Fibroblast of lung (primary cell): Measurements from ENCODE around the gene DHX58. TPM values are rescaled to one million over a fixed set of nuclear protein-coding genes. Genes with fewer than 3 reads are reported as not detected.
A peak's percentile ranks its signal among the peaks of the same experiment; 100 is the strongest.

Experiments used
- DNase-seq, 2 donors: peaks; one replicate each; pipeline versions ENCODE4 v3.0.0 to v3.0.0-alpha.2; 2010; ENCODE audit warnings: low read depth in 2 of 2
- H2AFZ ChIP-seq: 2 replicates; pipeline ENCODE4 v1.5.1; 2012; ENCODE audit warnings: low read length, control low read depth, inconsistent platforms
- H3K27ac ChIP-seq: 2 replicates; pipeline ENCODE4 v1.5.1; 2011; ENCODE audit warnings: low read length, control low read depth; ENCODE audit not compliant: insufficient read depth
- H3K27me3 ChIP-seq: 2 replicates; pipeline ENCODE4 v1.5.1; 2011; ENCODE audit warnings: mild to moderate bottlenecking, low read length; ENCODE audit not compliant: control insufficient read depth, insufficient read depth
- H3K36me3 ChIP-seq: 2 replicates; pipeline ENCODE4 v1.5.1; 2011; ENCODE audit warnings: low read length; ENCODE audit not compliant: control insufficient read depth, insufficient read depth
- H3K4me1 ChIP-seq: 2 replicates; pipeline ENCODE4 v1.5.1; 2011; ENCODE audit warnings: low read length; ENCODE audit not compliant: control insufficient read depth, insufficient read depth; ENCODE audit errors: extremely low read depth
- H3K4me2 ChIP-seq: 2 replicates; pipeline ENCODE4 v1.5.1; 2011; ENCODE audit warnings: low read length, control low read depth; ENCODE audit not compliant: insufficient read depth; ENCODE audit errors: extremely low read depth
- H3K4me3 ChIP-seq, 4 experiments: fragments of 200-600 bp in 1 of 4; sonication (generic) in 1 of 4; replicated peaks in 1 of 4; 2 replicates each; pipeline ENCODE4 v1.5.1; 2011 to 2016; ENCODE audit warnings: low read length in 4 of 4, low read depth in 3 of 4, mild to moderate bottlenecking in 3 of 4, control low read depth in 2 of 4, inconsistent platforms in 1 of 4, mixed read lengths in 1 of 4; ENCODE audit not compliant: insufficient read depth in 1 of 4; ENCODE audit errors: control extremely low read depth in 1 of 4
- H3K79me2 ChIP-seq: 2 replicates; pipeline ENCODE4 v1.5.1; 2012; ENCODE audit warnings: mild to moderate bottlenecking, low read length, inconsistent platforms; ENCODE audit not compliant: control insufficient read depth, insufficient read depth
- H3K9ac ChIP-seq: 2 replicates; pipeline ENCODE4 v1.5.1; 2011; ENCODE audit warnings: mild to moderate bottlenecking, low read length, control low read depth; ENCODE audit not compliant: insufficient read depth
- H3K9me3 ChIP-seq: 2 replicates; pipeline ENCODE4 v1.5.1; 2012; ENCODE audit warnings: low read depth, low read length; ENCODE audit not compliant: control insufficient read depth, insufficient read depth
- H4K20me1 ChIP-seq: 2 replicates; pipeline ENCODE4 v1.5.1; 2011; ENCODE audit warnings: low read length; ENCODE audit not compliant: control insufficient read depth, insufficient read depth; ENCODE audit errors: extremely low read depth
- EZH2 ChIP-seq: IDR thresholded peaks from 2 replicates; pipeline ENCODE4 v1.5.1; 2012; ENCODE audit warnings: low read length, control low read depth, mild to moderate bottlenecking; ENCODE audit errors: missing control alignments
- polyA plus RNA-seq, 2 donors: library from polyadenylated mRNA; depleted of rRNA in 1 of 2; stranded (reverse) in 1 of 2; unstranded in 1 of 2; fragments of >200 nt; gene quantifications; 2 replicates each; pipeline ENCODE4 v1.2.1, GENCODE V29; 2011 to 2012; ENCODE audit warnings: missing spikeins in 1 of 2
- total RNA-seq: library from RNA; depleted of rRNA; stranded (reverse); fragments of >200 nt; gene quantifications from 2 replicates; pipeline ENCODE4 v1.2.1, GENCODE V29; 2014
- TF ChIP-seq, protein P1 (sequence below), 2 donors: IDR thresholded peaks in 1 of 2; conservative IDR thresholded peaks in 1 of 2; 1 replicate in 1 of 2; 2 replicates in 1 of 2; pipeline ENCODE4 v1.5.1; 2011 to 2012; ENCODE audit warnings: low read length in 2 of 2, control low read depth in 1 of 2, inconsistent platforms in 1 of 2, low read depth in 1 of 2, mild to moderate bottlenecking in 1 of 2

Gene DHX58
- total and polyA plus RNA-seq, 2 donors (not counting 1 experiment from before 2014, with no cell fraction given) = 8.0 to 18.3 TPM

DNA sequence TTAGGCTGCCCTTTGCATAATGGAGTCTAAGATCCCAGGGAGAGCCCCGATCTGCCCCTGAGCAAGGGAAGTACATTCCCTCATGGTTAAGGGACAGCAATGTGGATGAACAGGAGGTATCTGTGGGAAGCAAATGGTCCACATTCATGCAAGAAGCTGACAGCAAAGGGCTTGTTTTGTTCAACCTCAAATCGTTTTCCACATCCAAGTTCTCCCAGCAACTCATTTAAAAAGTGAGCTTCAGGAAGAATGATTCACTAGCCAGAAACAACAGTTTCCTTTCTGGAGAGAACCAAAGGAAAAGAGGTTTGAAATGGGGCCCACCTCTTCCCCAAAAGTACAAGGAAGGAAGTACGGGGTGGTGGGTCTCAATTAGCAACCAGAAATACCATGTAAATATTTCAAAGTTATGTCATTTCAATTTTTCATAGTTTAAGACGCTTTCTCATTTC, 19.5 kb upstream of the DHX58 start:
- H3K4me3 ChIP-seq = no peak overlapping the region
- H3K27me3 ChIP-seq = no peaks in the 10 kb centered on the region
- H3K36me3 ChIP-seq = peaks cover 22% of the 10 kb centered on the region
- H3K4me1 ChIP-seq = peaks cover 30% of the 10 kb centered on the region
- no peak overlapping the region for H3K27ac ChIP-seq
- TF ChIP-seq, protein P1, sequence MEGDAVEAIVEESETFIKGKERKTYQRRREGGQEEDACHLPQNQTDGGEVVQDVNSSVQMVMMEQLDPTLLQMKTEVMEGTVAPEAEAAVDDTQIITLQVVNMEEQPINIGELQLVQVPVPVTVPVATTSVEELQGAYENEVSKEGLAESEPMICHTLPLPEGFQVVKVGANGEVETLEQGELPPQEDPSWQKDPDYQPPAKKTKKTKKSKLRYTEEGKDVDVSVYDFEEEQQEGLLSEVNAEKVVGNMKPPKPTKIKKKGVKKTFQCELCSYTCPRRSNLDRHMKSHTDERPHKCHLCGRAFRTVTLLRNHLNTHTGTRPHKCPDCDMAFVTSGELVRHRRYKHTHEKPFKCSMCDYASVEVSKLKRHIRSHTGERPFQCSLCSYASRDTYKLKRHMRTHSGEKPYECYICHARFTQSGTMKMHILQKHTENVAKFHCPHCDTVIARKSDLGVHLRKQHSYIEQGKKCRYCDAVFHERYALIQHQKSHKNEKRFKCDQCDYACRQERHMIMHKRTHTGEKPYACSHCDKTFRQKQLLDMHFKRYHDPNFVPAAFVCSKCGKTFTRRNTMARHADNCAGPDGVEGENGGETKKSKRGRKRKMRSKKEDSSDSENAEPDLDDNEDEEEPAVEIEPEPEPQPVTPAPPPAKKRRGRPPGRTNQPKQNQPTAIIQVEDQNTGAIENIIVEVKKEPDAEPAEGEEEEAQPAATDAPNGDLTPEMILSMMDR (conservative IDR thresholded peaks at IDR 0.05 in 1 of 2, IDR thresholded peaks at IDR 0.05 in 1 of 2; ENCODE audit: low read depth in 1 of 2, low read length in 2 of 2) = no peak
- TF ChIP-seq EZH2 = no peak
- H2AFZ ChIP-seq = no peak overlapping the region
- H4K20me1 ChIP-seq = no peaks in the 10 kb centered on the region
- H3K79me2 ChIP-seq = peaks cover 64% of the 10 kb centered on the region
- no peak overlapping the region for H3K9ac ChIP-seq
- no peak overlapping the region for H3K4me2 ChIP-seq
- peak in 1 of 2 donors; percentile 61 for DNase-seq
- H3K9me3 ChIP-seq = no peaks in the 10 kb centered on the region

DNA sequence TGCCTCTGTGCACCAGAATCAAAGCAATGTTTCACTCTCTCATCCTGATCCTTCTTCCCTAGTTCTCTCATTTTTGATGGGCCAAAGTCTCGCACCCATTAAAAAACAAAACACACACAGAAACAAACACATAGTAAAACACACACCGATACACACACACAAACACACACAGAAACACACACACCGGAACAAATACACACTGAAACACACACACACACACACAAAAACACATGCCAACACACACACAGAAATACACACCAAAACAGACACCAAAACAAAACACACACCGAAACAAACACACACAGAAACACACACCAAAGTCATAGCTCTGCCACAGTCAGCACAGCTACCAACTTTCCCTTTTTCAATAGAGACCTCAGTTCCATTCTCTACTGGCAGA, 18.7 kb upstream of the DHX58 start:
- Histone ChIP-seq H3K4me2 (no peak overlapping the region), H3K27ac (no peak overlapping the region), H3K4me1 (peaks cover 29% of the 10 kb centered on the region), H4K20me1 (no peaks in the 10 kb centered on the region), H3K27me3 (no peaks in the 10 kb centered on the region), H2AFZ (no peak overlapping the region), H3K79me2 (peaks cover 58% of the 10 kb centered on the region), H3K9ac (no peak overlapping the region), H3K36me3 (peaks cover 23% of the 10 kb centered on the region), H3K9me3 (no peaks in the 10 kb centered on the region), H3K4me3 (no peak overlapping the region)
- TF ChIP-seq, protein P1 (conservative IDR thresholded peaks at IDR 0.05 in 1 of 2, IDR thresholded peaks at IDR 0.05 in 1 of 2; ENCODE audit: low read depth in 1 of 2, low read length in 2 of 2) = no peak
- TF ChIP-seq EZH2 = no peak
- DNase-seq = no peak

DNA sequence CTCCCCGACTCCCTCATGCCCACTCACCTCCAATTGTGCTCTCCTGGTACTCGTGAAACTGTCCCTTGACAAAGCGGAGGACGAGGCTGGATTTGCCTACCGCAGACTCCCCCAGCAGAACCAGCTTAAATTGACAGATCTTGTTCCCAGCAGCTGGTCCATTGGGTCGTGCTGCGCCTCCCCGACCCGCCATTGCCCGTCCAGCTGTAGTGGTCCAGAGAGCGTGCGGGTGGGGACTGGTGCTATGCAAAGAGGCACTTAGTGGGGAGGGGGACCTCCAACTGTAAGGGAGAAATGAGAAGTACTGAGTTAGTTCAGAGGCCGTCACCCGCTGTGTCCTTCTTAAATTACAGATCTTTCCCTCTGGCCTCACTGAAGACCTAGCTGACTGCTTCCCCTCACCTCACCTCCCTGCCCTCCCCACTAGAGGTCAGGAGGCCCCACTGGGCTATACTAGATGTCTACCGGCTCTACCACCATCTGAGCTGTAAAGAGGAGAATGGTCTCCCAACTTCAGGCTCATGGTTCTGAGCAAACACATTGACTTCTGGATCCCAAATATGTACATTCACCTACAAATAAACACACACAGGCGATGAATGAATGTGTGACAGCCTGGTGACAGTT, 17.9 kb upstream of the DHX58 start:
- no peak for DNase-seq
- H3K27ac ChIP-seq = no peak overlapping the region
- TF ChIP-seq, protein P1 (conservative IDR thresholded peaks at IDR 0.05 in 1 of 2, IDR thresholded peaks at IDR 0.05 in 1 of 2; ENCODE audit: low read depth in 1 of 2, low read length in 2 of 2) = no peak
- no peak for TF ChIP-seq EZH2
- H3K27me3 ChIP-seq = no peaks in the 10 kb centered on the region
- peaks cover 51% of the 10 kb centered on the region for H3K79me2 ChIP-seq
- no peak overlapping the region for H2AFZ ChIP-seq
- no peak overlapping the region for H3K9ac ChIP-seq
- H3K4me3 ChIP-seq = no peak overlapping the region
- no peak overlapping the region for H3K4me2 ChIP-seq
- no peaks in the 10 kb centered on the region for H3K9me3 ChIP-seq
- H4K20me1 ChIP-seq = no peaks in the 10 kb centered on the region
- peaks cover 22% of the 10 kb centered on the region for H3K4me1 ChIP-seq
- H3K36me3 ChIP-seq = peaks cover 22% of the 10 kb centered on the region
